ENCODE measurements around the gene ZNF768.
"Not testable (repeated sequence)": the region's sequence is repeated elsewhere in the genome, so short reads cannot be mapped to it uniquely, and the experiment has no call there.

The ZNF768 gene

DNA sequence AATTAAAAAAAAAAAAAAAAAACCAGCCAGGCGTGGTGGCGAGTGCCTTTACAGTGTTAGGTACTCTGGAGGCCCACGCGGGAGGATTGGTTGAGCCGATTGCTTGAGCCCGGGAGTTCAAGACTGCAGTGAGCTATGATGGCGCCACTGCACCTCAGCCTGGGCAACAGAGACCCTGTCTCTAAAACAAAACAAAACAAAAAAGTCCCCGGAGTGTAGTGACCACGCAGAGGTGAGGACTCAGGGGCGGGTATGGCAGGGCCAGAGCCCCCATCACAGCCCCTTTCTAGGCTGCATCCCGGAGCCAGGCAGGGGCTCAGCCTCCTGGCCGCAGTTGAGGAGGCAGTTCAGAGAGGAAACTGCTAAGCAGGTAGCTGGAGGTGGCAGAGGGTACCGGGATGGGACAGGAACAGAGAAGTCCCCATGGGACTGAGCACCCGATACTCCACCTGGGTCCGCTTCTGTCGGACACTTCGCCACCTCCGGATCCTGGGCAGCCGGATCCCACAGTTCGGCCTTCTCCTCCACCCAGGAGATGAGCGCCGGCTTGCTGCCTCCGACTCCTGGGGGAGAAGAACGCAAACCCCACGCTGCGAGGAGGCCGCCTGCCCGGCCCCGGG, 7.5 kb upstream of the ZNF768 start:
- DNase-seq (ENCODE audit: low read depth in 1 of 2, low spot score in 1 of 2): no peak

DNA sequence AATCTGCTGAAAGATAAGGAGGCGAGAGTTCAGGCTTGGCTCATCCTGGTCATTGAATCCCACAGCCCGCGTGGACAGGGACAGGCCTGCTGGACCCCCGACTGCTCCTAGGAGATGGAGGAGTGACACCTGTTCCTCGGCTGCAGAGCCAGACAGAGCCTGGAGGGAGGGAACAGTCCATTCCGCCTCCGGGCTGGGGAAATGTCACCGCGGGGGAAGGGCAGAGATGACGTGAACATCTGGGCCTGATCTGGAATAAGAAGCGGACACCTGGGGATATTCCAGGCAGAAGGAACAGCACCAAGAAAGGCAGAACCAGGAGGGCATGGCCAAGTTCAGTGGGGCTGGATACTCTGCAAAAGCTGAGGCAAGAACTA, 6.8 kb upstream of the ZNF768 start:
- DNase-seq (ENCODE audit: low read depth in 1 of 2, low spot score in 1 of 2): no peak

DNA sequence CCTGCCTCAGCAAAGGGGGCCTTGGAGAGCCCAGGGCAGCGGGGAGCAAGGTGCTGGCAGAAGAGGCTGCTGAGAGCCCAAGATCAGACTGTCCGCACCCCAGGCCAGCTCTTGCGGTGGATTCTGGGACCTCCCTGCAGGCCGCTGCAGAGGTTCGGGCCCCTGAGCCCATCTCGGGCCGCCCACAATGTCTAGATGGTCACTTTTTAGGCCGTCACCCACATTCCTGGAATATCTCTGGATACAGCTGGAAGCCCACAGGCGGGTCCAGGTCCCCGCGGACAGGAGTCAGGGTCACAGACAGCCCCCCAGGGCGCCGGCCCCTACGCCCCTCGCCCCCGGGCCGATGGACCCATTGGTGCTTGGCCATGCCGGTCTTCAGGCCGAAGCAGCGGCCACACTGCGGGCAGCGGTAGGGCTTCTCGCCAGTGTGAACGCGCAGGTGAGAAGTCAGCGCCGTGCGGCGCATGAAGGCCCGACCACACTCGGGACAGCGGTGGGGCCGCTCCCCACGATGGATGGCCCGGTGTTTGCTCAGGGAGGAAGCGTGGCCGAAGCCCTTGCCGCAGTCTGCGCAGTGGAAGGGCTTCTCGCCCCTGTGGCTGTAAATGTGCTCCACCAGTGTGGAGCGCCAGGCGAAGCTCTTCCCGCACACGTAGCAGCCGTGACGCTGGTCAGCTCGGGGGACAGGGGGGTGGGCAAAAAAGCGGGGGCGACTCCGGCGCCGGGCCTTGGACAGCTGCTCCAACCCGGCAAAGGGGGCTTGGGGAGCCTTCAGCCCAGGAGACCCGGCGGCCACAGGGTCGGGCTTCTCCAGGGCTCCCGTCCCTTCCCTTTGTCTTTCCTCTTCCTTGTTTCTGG, 6.1 kb upstream of the ZNF768 start:
- DNase-seq (ENCODE audit: low read depth in 1 of 2, low spot score in 1 of 2): no peak

DNA sequence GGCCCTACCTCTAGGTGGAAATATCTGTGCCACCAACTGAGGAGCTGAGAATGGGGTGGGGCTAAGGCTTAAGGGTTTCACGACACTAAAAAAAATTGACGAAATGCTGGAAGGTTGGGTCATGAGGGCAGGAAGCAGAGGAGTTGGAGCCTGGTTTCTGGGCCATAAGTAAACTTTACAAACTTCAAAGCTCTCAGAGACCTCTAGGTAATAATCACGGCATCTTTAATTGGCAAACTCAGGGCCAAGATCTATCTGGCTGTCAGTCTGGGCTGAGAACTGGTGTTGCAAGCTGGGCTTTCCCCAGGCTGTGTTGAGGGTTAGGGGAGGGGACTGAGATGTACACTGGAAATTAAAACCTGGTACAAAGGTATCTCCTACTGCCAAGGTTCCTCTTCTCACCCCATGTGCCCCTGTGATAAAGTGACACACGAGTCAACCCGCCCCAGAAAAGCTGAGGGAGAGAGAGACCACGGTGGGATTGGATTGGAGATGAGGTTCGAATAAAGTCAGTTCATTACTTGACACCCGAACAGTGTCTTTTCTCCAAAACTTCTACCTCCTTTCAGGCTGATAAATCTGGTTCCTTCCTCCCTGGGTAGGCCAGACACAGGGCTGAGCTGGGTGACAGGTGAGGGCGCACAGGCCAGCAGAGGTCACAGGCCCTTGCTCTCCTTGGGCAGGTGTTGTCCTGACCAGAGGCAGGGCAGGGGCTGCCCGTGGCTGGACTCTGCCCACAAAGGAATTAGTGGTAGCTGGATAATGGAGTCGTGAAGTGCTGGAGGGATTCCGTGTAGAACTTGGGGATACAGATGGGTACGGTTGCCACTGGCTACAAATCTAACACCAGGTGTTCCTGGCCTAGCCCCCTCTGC, 4.0 kb upstream of the ZNF768 start:
- DNase-seq (ENCODE audit: low read depth in 1 of 2, low spot score in 1 of 2): no peak

DNA sequence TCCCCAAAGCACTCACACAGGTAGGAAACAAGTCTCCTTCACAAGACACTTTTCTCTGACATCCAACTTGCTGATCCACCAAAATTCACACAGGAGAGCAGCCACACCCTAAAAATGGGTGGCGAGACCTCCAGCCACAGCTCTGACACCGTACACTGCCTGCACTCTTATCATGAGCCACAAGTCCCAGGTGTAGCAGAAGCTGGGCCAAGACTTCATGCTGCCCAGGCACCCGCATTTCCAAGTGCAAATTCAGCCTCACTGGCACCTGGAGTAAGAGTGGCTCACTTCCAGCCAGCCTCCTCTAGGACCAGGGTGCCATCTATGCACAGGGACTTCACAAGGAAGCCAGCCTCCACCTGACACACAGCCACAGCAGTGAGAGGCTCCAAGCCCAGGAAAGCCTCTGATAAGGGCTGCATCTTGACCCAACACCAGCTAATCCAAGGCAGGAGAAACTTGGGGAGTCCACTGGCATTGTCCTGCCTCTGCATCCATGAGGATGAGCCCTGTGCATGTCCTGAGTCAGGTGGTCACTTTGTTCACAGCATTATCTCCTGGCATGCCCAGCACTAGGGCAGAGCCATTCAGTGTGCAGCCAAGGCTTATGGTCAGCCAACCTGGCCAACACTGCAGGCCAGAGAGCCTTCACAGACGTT, 2.6 kb upstream of the ZNF768 start:
- no peak for DNase-seq (ENCODE audit: low read depth in 1 of 2, low spot score in 1 of 2)

DNA sequence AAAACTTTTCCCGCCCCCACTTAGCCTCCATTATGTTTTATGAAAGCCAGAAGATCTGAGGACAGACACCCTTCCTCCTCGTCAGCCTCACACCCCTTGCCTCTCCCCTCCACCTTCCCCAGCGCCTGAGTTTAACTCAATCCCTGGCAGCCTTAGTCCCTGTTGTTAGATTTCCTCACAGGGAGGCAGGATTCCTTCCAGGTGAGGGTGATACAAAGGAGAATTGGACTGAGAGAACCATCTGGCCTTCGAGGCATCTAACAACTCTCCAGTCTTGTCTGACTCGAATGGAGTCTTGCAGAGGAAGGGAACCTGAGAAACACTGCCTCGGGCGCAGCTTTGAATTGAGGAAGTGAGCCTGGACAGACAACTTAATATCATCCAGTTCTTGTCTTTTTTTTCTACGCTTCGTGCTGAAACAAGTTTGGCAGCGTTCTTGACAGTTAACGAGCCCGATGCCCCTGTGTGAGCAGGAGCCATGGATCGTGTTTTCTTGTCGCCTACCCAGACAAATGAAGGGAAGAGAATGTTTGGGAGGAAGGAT, 1.3 kb upstream of the ZNF768 start:
- no peak for DNase-seq (ENCODE audit: low read depth in 1 of 2, low spot score in 1 of 2)

DNA sequence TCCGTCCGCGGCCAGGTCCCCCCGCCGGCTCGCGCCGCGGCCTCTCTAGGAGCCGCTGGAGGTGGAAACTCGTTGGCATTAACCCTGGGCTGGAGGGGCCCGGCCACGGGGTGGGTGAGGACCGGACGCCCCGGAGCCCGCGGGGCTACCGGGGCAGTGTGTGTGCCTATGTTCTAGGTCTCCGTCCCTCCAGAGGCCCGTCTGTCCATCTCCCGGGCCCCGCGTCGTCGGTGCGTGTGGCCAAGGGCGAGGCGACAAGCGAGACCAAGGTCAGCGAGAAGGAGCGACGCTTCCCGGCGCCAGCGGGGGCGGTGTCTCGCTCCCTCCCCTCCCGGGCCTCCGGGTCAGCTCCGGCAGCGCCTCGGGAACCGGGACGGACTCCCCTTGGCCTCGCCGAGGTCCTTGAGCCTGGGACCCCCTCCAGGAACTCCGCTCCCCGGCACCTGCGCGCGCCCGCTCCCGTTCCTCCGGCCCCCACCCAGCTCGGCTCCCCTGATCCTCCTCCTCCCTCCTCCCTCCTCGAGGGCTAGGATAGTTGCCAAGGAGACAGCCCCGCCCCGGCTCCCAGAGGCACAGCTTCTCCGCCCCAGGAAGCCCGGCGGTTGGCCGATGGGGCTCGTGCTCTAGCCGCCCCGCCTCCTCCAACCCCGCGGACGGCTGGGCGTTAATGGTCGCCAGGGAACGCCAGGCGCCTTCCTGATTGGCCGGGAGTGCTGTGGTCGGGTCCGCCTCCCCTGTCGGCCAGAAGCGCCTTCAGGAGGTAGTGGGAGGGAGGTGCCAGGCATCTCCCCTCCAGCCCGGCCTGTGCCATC, 663 bp upstream of the ZNF768 start:
- peak; percentile 79 to 83 for DNase-seq (ENCODE audit: low read depth in 1 of 2, low spot score in 1 of 2)

DNA sequence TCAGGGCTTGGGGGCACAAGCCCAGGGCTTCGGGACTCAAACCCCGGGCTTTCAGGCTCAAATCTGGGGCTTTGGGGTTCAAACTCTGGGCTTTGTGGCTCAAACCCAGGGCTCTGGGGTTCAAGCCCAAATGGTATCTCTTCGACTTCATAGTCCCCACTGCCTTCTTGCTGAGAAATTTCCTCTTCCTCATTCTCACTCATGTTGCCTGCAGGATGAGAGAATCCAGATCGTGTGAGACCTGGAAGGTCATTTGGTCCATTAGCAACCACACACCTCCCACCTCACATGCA, 576 bp downstream of the ZNF768 start:
- no peak for DNase-seq (ENCODE audit: low read depth in 1 of 2, low spot score in 1 of 2)

DNA sequence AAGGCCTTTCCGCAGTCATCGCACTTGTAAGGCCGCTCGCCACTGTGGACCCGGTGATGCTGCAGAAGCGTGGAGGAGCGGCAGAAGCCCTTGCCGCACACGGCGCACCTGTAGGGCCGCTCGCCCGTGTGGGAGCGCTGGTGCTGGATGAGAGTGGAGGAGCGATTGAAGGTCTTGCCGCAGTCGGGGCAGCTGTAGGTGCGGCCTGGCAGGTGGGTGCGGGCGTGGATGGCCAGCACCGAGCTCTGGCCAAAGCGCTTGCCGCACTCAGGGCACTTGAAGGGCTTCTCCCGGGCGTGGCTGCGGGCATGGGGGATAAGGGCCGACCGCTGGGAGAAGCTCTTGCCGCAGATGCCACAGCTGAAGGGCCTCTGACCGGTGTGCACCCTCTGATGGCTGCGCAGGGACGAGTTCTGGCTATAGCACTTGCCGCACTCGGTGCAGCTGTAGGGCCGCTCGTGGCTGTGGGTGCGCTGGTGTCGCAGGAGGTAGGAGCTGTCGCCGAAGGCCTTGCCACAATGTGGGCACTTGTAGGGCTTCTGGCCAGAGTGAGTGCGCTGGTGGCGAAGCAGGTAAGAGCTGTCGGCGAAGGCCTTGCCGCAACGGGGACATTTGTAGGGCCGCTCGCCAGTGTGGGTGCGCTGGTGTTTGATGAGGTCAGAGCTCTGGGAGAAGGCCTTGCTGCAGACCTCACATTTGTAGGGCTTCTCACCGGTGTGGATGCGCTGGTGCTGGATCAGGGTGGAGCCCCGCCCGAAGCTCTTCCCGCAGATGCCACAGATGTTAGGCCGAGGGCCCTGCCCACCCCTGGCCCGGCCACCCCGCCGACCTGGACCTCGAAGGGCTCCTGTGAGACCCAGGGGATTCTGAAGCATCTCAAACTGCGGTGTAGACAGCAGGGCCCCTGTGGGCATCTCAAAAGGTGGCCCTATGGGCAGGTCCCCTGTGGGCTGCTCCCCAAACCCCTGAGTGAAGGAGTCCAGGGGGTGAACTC, 1.5 kb downstream of the ZNF768 start:
- DNase-seq (ENCODE audit: low read depth in 1 of 2, low spot score in 1 of 2): no peak

DNA sequence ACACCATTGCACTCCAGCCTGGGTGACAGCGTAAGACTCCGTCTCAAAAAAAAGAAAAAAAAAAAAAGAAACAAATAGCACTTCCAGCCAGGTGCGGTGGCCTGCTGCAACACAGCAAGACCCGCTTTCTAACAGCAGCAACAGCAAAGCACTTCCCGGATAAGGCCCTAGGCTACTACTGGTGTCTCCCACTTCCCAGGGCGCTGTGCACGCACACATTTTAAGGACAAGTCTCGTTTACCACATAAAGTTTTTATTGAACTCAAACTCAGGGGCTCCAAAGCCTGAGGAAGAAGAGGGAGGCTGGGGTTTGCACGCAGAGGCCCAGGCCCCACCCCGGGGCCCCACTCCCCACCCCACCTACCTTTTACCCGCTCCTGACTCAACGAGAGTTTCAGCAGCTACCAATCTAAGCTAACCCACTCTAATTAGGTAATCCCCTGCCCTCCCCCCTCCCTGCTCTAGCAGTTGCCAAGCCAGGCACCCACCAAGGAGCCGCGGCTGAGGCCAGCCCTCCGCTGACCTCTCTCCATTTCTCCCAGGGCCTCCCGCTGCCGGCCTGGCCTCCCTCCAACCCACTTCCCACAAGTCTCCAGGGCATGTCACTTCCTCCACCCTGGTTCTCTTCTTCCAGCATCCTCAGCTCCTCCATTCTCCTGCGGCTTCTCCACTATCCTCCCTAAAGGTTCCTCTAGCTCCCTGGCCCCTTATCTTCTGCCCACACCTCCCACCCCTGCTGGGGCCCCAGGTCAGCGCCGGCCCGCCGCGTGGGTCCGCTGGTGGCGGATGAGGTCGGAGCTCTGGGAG, 2.4 kb downstream of the ZNF768 start:
- no peak for DNase-seq (ENCODE audit: low read depth in 1 of 2, low spot score in 1 of 2)

DNA sequence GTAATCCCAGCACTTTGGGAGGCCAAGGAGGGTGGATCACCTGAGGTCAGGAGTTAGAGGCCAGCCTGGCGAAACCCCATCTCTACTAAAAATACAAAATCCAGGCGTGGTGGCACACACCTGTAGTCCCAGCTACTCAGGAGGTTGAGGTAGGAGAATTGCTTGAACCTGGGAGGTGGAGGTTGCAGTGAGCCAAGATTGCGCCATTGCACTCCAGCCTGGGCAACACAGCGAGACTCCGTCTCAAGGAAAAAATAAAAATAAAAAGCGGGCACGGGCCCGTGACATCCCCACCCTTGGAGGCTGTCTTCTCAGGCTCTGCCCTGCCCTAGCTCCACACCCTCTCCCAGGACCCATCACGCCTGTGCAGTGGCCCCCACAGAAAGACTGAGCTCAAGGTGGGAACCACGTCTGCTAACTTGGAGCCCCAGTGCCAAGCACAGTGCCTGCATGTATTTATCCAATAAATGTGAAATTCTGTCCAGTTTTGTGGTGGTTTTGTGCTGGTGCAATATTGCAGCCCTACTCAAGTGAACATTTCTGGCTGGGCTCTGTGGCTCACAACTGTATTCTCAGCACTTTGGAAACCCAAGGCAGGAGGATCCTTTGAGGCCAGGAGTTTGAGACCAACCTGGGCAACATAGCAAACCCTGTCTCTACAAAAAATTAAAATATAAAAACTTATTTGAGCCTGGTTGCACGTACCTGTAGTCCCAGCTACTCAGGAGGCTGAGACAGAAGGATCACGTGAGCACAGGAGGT, 3.5 kb downstream of the ZNF768 start:
- DNase-seq (ENCODE audit: low read depth in 1 of 2, low spot score in 1 of 2): not testable (repeated sequence)

DNA sequence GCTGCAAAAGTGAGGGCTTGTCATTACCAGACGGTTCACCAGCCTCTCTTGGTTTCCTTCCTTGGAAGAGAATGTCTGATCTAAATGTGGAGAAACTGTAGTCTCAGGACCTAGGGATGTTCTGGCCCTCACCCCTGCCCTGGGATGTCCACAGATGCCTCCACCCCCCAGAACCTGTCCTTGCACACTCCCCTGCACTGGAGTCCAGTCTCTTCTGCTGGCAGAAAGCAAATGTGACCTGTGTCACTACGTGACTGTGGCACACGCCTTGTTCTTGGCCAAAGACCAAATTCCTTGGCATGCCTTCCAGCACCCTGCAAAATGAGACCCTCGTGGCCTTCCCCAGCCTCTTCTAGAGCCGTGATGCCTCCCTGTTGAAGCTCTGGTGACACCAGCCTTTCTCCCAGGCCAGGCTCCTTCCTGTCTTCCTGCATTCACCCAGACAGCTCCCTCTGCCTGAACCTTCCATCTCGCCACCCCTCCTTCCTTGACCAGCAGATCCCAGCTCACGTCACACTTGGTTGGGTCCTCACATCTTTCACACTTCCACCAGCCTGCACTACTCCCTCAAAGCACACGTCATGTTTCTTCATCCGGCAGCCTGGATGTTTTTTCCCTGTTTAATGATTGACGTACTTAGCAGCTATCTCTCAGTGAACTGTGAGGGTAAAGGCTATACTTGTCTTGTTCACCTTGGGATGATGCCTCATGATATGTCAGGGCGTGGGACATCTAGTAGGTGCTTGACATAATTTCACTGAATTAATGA, 4.3 kb downstream of the ZNF768 start:
- no peak for DNase-seq (ENCODE audit: low read depth in 1 of 2, low spot score in 1 of 2)

DNA sequence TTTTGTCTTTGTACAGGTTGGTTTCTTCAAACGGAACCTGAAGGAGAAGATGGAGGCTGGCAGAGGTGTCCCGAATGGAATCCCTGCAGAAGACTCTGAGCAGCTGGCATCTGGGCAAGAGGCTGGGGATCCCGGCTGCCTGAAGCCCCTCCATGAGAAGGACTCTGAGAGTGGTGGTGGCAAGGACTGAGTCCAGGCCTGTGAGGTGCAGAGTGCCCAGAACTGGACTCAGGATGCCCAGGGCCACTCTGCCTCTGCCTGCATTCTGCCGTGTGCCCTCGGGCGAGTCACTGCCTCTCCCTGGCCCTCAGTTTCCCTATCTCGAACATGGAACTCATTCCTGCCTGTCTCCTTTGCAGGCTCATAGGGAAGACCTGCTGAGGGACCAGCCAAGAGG, 4.9 kb downstream of the ZNF768 start:
- no peak for DNase-seq (ENCODE audit: low read depth in 1 of 2, low spot score in 1 of 2)

DNA sequence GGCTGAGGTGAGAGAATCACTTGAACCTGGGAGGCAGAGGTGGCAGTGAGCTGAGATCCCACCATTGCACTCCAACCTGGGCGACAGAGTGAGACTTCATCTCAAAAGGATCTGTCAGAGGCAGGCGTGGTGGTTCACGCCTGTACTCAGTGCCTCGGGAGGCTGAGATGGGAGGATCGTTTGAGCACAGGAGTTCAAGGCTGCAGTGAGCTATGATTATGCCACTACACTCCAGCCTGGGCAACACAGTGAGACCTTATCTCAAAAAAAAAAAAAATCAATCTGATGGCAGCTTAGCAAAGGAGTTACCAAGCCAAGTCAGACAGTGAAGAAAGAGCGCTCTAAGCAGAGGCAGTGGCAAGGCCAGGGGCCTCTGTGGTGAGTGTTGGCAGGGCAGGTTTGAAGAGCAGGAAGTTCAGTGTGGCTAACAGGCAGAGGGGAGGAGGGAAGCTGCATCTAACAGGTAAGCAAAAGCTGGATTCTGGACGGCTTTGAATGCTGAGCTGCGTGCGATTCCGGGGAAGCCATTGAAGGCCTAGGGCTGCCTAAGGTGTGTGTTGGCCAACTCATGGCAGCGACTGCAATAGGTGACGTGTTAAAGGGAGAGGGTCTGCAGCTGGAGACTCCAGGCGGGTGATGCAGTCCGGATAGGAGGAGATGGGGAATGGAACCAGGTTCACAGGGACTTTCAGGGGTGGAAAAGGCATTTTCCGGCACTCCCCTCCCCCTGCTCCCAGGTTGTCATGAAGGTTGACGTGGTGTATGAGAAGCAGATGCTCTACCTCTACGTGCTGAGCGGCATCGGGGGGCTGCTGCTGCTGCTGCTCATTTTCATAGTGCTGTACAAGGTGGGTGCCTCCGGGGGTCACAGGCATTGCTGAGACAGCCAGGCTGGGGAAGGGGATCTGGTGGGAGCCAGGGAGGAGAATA, 7.0 kb downstream of the ZNF768 start:
- DNase-seq (ENCODE audit: low read depth in 1 of 2, low spot score in 1 of 2): no peak

DNA sequence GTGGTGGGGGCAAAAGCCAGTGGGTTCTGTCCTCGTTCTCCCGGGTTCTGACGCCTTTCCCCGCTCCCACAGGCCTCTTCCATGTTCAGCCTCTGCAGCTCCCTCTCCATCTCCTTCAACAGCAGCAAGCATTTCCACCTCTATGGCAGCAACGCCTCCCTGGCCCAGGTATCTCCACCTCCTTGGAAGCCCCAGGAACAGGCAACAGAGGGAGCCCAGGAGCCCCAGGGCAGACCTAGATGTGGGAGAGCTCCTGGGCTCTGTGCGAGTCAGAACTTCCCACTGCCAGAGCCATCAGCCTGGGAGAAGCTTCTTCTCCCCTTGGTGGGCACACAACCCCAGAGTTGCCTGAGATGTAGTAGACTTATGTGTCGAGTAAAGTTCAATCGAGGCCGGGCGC, 7.8 kb downstream of the ZNF768 start:
- DNase-seq (ENCODE audit: low read depth in 1 of 2, low spot score in 1 of 2): no peak

DNA sequence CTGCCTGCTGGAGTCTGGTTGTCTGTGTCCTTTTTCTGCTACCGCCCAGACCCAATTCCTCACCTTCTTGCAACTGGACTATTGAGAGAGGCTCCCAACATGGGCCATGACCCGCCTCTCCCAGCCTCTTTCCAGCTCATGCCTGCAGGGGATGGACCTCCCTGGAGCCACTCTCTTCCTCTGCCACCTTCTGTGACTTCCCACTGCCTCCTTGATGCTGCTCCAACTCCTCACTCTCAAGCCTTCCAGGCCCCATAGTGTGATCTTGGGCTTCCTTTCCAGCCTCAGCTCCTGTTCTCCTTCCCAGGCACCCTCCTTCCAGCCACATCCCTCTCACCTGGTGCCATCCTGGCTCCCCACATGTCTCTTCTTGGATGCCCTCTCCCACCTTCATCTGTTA, 11.1 kb downstream of the ZNF768 start:
- no peak for DNase-seq (ENCODE audit: low read depth in 1 of 2, low spot score in 1 of 2)
